Right lobe of liver (tissue), 6 donors: ENCODE data around the gene ACADL. TPM values are rescaled to one million over a fixed set of nuclear protein-coding genes. Genes with fewer than 3 reads are reported as not detected.

Experiments used
- ATAC-seq, 4 donors: fragments of 200-7000 bp; cut with Tn5 transposase; one replicate each; pipeline ENCODE4 v1.9.1; 2020; ENCODE audit warnings: mild to moderate bottlenecking in 4 of 4, moderate library complexity in 4 of 4
- DNase-seq, 3 donors: peaks; one replicate each; pipeline ENCODE4 v3.0.0-alpha.2; 2020
- H3K27ac ChIP-seq, 3 donors: fragments of 200-600 bp; one replicate each; pipeline ENCODE4 v1.8.0; 2022
- H3K27me3 ChIP-seq, 2 donors: fragments of 200-600 bp; one replicate each; pipeline ENCODE4 v1.8.0; 2022
- H3K36me3 ChIP-seq, 4 donors: fragments of 200-600 bp; sonication (generic) in 1 of 4; one replicate each; pipeline versions ENCODE4 v1.5.1 to v1.8.0; 2017 to 2022; ENCODE audit warnings: control low read depth in 1 of 4
- H3K4me1 ChIP-seq, 4 donors: fragments of 200-600 bp; sonication (generic) in 1 of 4; one replicate each; pipeline versions ENCODE4 v1.5.1 to v1.8.0; 2017 to 2022; ENCODE audit warnings: control low read depth in 1 of 4
- H3K4me3 ChIP-seq, 3 donors: fragments of 200-600 bp; one replicate each; pipeline ENCODE4 v1.8.0; 2022
- H3K9me3 ChIP-seq, 4 donors: fragments of 200-600 bp; sonication (generic) in 1 of 4; one replicate each; pipeline versions ENCODE4 v1.5.1 to v1.8.0; 2017 to 2022; ENCODE audit warnings: control low read depth in 1 of 4
- POLR2A ChIP-seq: fragments of 450-650 bp; IDR thresholded peaks from one replicate; pipeline ENCODE4 v1.6.1; 2017; ENCODE audit warnings: antibody characterized with exemption, mild to moderate bottlenecking
- WGBS: methylation state at CpG from one replicate; pipeline ENCODE4 v1.1.6; 2018; ENCODE audit warnings: low coverage, low lambda C conversion rate; ENCODE audit not compliant: insufficient coverage; ENCODE audit errors: missing lambda C conversion rate; 5-methylcytosine and 5-hydroxymethylcytosine counted together
- intact Hi-C, 2 donors: fragments of 100-400 bp; cut with DNase I; formaldehyde crosslinking; loops; one replicate each; pipeline versions ENCODE4 v1.11.2 to v1.14.1; 2022
- total RNA-seq, 6 experiments: library from RNA; depleted of rRNA in 2 of 6; stranded (reverse); fragments of >200 nt in 2 of 6; fragmentation: NEBNext Ultra II Directional in 3 of 6; extraction: Animal tissue kit (Norgen Biotek cat#: 25700) in 3 of 6; gene quantifications; one replicate each; pipeline versions ENCODE4 v1.1.0 to v1.2.4, GENCODE V29; 2016 to 2023
- TF ChIP-seq, protein P1 (sequence below), 4 donors: fragments of 200-600 bp in 3 of 4; fragments of 450-650 bp in 1 of 4; IDR thresholded peaks; one replicate each; pipeline versions ENCODE4 v1.5.1 to v1.8.0; 2016 to 2022; ENCODE audit warnings: antibody characterized with exemption in 4 of 4, mild to moderate bottlenecking in 2 of 4
- donor health status: DM: no; HTN: yes; CAD: no.
- donor health status: DM: no; HTN: no; CAD: no.
- donor health status: DM: no; HTN: no; CAD: no.
- donor health status: DM: no; HTN: yes; CAD: no.
- donor health status: DM: no; HTN: yes; CAD: no.

The ACADL gene
- total RNA-seq, 6 experiments from 2014 or later, result 13.4 to 30.2 (median 22.3) TPM

DNA sequence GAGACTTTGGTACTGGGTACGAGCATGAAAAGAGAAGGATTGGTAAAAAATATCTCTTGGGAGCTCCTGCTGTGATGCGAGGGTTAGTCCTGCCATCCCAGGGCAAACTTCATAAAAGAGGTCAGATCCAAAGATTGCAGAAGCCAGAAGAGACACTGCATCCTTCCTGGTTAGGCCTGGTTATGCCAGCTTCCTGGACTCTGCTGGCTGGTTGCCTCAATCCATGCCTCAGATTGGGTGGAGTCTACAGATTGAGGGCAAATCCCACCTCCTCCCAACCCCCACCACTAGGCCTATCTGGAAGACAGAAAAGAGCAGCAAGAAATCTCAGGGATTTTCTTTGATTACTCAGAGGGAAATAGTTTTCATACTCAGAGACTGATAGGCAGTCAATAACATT, 5.3 kb upstream of the ACADL start:
- ATAC-seq, result peak; percentile 58 to 80 (median 72)

DNA sequence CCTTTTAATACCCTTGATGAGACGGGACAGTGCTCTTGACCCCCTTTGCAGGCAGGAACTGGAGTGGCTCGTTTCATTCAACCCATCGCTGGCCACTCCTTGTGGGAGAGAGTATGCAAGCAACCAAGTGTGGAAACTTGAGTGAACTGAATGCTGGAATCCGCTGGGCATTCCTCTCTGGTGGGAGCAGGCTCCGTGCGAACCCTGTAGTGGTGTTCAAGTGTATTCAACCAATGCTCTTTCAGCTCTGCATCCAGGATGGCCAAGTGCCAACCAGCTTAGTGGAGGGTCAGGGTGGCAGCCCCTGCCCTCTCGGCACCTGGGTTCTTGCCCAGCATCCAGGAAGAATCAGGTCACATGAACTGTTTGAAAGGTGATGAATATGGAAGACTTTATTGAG, 3.3 kb upstream of the ACADL start:
- ATAC-seq (no peak), DNase-seq (no peak)
- Histone ChIP-seq H3K36me3 (no peaks in the 10 kb centered on the region), H3K9me3 (no peaks in the 10 kb centered on the region), H3K27me3 (no peaks in the 10 kb centered on the region), H3K4me1 (peaks cover 0 to 61% (median 8%) of the 10 kb centered on the region in 4 donors), H3K4me3 (no peak overlapping the region), H3K27ac (peak overlapping the region in 1 of 3 donors; percentile 12)
- intact Hi-C loops, result no loop called here
- TF ChIP-seq POLR2A, result no peak
- TF ChIP-seq, protein P1, sequence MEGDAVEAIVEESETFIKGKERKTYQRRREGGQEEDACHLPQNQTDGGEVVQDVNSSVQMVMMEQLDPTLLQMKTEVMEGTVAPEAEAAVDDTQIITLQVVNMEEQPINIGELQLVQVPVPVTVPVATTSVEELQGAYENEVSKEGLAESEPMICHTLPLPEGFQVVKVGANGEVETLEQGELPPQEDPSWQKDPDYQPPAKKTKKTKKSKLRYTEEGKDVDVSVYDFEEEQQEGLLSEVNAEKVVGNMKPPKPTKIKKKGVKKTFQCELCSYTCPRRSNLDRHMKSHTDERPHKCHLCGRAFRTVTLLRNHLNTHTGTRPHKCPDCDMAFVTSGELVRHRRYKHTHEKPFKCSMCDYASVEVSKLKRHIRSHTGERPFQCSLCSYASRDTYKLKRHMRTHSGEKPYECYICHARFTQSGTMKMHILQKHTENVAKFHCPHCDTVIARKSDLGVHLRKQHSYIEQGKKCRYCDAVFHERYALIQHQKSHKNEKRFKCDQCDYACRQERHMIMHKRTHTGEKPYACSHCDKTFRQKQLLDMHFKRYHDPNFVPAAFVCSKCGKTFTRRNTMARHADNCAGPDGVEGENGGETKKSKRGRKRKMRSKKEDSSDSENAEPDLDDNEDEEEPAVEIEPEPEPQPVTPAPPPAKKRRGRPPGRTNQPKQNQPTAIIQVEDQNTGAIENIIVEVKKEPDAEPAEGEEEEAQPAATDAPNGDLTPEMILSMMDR (IDR thresholded peaks at IDR 0.05), result no peak
- 86% methylated on average over 5 of the region's 7 CpGs for WGBS

More for the DNA sequence above, 5.3 kb upstream of the ACADL start:
- peak; percentile 52 to 57 (median 56) for DNase-seq
- Histone ChIP-seq H3K27me3 (no peaks in the 10 kb centered on the region), H3K27ac (peak overlapping the region; percentile 12 to 89 (median 79)), H3K4me3 (no peak overlapping the region), H3K36me3 (no peaks in the 10 kb centered on the region), H3K9me3 (no peaks in the 10 kb centered on the region), H3K4me1 (peaks cover 0 to 61% (median 8%) of the 10 kb centered on the region in 4 donors)
- TF ChIP-seq, protein P1 (IDR thresholded peaks at IDR 0.05), result no peak
- no peak for TF ChIP-seq POLR2A
- intact Hi-C loops, result no loop called here
- WGBS, result 54% methylated on average over 2 of the region's 2 CpGs

DNA sequence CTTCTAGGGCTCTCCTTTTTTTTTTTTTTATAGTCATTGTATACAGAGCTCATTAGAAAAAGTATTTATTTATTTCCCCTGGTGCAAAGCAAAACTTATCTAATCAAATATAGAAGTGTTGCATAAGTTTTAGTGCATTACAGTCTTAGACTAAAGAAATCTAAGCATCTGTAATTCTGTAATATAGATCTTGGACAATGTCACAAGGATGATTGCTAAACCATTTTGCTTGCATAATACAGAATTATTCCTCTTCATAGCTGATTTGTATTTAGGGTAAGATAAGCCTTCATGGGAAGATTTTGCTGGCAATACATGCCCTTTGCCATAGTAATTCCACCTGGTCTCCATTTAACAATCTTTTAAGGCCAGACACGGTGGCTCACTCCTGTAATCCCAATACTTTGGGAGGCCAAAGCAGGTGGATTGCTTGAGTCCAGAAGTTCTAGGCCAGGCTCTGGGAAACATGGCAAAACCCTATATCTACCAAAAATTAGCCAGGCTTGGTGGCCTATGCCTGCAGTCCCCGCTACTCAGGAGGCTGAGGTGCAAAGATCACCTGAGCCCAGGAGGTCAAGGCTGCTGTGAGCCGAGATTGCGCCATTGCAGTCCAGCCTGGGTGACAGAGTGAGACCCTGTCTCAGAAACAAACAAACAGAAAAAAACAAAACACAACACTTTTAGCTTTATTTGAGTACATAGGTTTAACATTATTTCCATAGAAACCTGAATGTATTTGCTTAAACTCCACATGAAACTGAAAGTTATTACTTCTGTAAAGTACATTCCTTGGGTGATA, 2.2 kb upstream of the ACADL start:
- intact Hi-C loops, result no loop called here
- Histone ChIP-seq H3K9me3 (no peaks in the 10 kb centered on the region), H3K27ac (peak overlapping the region in 2 of 3 donors; percentile 91 to 97), H3K4me1 (peaks cover 0 to 68% (median 11%) of the 10 kb centered on the region in 4 donors), H3K4me3 (no peak overlapping the region), H3K36me3 (no peaks in the 10 kb centered on the region), H3K27me3 (no peaks in the 10 kb centered on the region)
- peak; percentile 6 to 60 (median 7) for ATAC-seq
- peak; percentile 49 to 76 (median 69) for DNase-seq
- 27% methylated on average over 3 of the region's 4 CpGs for WGBS
- TF ChIP-seq POLR2A, result no peak
- TF ChIP-seq, protein P1 (IDR thresholded peaks at IDR 0.05), result no peak

DNA sequence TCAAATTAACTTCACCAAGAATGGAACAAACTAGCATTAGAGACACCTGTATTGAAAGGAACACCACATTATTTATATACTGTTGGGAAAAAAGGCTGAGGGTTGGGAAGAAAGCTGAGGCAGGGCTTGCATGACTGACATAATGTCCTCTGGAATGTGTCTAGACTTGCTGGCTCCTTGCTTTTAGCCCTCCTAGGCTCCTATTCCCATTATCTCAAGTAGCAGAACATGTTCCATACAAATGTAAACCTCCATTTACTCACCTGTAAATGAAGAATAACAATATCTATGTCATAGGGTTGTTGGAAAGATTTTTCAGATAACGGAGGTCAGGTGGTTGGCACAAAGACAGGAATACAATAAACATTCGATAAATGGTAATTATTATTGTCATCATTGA, 976 bp upstream of the ACADL start:
- TF ChIP-seq POLR2A, result no peak
- TF ChIP-seq, protein P1 (IDR thresholded peaks at IDR 0.05), result no peak
- peak overlapping the region in 2 of 3 donors; percentile 91 to 97 for H3K27ac ChIP-seq
- peak overlapping the region in 1 of 3 donors; percentile 4 for H3K4me3 ChIP-seq
- H3K27me3 ChIP-seq, result no peaks in the 10 kb centered on the region
- no peak for ATAC-seq
- DNase-seq, result no peak
- no peaks in the 10 kb centered on the region for H3K36me3 ChIP-seq
- H3K4me1 ChIP-seq, result peaks cover 0 to 68% (median 14%) of the 10 kb centered on the region in 4 donors
- WGBS, result 25% methylated on average over 2 of the region's 2 CpGs
- H3K9me3 ChIP-seq, result no peaks in the 10 kb centered on the region
- intact Hi-C loops, result no loop called here
